Left renal cortex interstitium (tissue), 4 donors: ENCODE data around the gene PPP2R5C. TPM values are rescaled to one million over a fixed set of nuclear protein-coding genes. Genes with fewer than 3 reads are reported as not detected.

Experiments
- DNase-seq, 4 donors: peaks; one replicate each; pipeline ENCODE4 v3.0.0-alpha.2; 2013; ENCODE audit warnings: low read depth in 4 of 4, low spot score in 2 of 4, missing footprints in 1 of 4
- polyA plus RNA-seq, 4 donors: library from polyadenylated mRNA; unstranded; fragments of 120-200 nt; gene quantifications; one replicate each; pipeline ENCODE4 v1.2.1, GENCODE V29; 2013; ENCODE audit not compliant: insufficient read length in 4 of 4

The PPP2R5C gene
- polyA plus RNA-seq, 4 donors = 95.9 to 113 (median 105) TPM

- no peak for DNase-seq
These were observed 73.5 kb downstream of the PPP2R5C start for GRCh38 chr14:101834800-101835547.

GRCh38 chr14:101835566-101835965 is 74.1 kb downstream of the PPP2R5C start:
- no peak for DNase-seq

- DNase-seq = no peak
These were observed 74.6 kb downstream of the PPP2R5C start for GRCh38 chr14:101836135-101836534.

- DNase-seq = no peak
These were observed 77.0 kb downstream of the PPP2R5C start for GRCh38 chr14:101838476-101838875.

GRCh38 chr14:101839236-101839635 is 77.7 kb downstream of the PPP2R5C start:
- DNase-seq = no peak

GRCh38 chr14:101839661-101840060 is 78.2 kb downstream of the PPP2R5C start:
- no peak for DNase-seq

- DNase-seq = no peak
These were observed 79.3 kb downstream of the PPP2R5C start for GRCh38 chr14:101840649-101841369.

- DNase-seq = no peak
These were observed 81.5 kb downstream of the PPP2R5C start for GRCh38 chr14:101843038-101843437.

GRCh38 chr14:101843665-101844064 is 82.2 kb downstream of the PPP2R5C start:
- DNase-seq = no peak

GRCh38 chr14:101844219-101844618 is 82.7 kb downstream of the PPP2R5C start:
- no peak for DNase-seq

GRCh38 chr14:101844751-101845150 is 83.2 kb downstream of the PPP2R5C start:
- DNase-seq = no peak

- DNase-seq = no peak
These were observed 84.0 kb downstream of the PPP2R5C start for GRCh38 chr14:101845496-101845895.

GRCh38 chr14:101845896-101846295 is 84.4 kb downstream of the PPP2R5C start:
- DNase-seq = no peak

GRCh38 chr14:101849125-101849524 is 87.6 kb downstream of the PPP2R5C start:
- DNase-seq = no peak

- no peak for DNase-seq
These were observed 88.1 kb downstream of the PPP2R5C start for GRCh38 chr14:101849640-101850039.

- no peak for DNase-seq
These were observed 89.7 kb downstream of the PPP2R5C start for GRCh38 chr14:101851183-101851582.

GRCh38 chr14:101851736-101852405 is 90.4 kb downstream of the PPP2R5C start:
- no peak for DNase-seq

- DNase-seq = no peak
These were observed 91.3 kb downstream of the PPP2R5C start for GRCh38 chr14:101852785-101853184.

- DNase-seq = no peak
These were observed 92.0 kb downstream of the PPP2R5C start for GRCh38 chr14:101853455-101854018.

- DNase-seq = no peak
These were observed 92.9 kb downstream of the PPP2R5C start for GRCh38 chr14:101854366-101854765.

- DNase-seq = no peak
These were observed 94.4 kb downstream of the PPP2R5C start for GRCh38 chr14:101855958-101856357.
